ENCODE measurements around the gene ADPRM. TPM values are rescaled to one million over a fixed set of nuclear protein-coding genes. Genes with fewer than 3 reads are reported as not detected.

Gene ADPRM
- total and polyA plus RNA-seq, 11 donors = 2.1 to 7.2 (median 4.2) TPM

DNA sequence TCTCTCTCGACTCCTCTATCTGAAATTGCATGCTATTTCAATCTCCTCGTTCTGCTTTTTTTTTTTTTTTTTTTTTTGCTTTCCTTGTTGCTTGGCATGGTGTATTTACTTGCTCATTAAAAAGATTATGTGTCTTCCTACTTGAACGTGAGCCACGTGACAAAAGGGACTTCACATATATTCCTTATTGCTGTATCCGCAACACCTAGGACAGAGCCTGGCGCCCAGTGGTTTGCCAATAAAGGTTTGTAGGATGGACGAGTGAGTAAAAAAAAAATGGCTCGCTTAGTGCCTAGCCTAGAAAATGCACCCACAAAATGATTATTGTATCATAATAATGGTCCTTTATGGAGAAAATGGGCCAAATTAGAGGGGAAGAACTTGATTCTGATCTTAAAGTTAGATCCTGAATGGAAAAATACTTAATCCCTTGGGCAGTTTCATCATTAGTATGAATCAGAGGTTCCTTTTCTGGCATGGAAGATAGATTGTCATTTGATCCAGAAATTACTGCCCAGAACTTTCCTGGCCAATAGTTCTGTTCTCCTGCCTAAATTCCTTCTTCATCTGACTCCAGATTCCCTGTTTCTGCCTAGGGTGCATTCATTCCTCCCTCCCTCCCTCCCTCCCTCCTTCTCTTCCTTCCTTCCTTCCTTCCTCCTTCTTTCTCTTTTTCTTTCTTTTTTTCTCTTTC, 46.1 kb downstream of the ADPRM start:
- H3K9me3 ChIP-seq = no peaks in the 10 kb centered on the region
- H3K27me3 ChIP-seq = no peaks in the 10 kb centered on the region
- H3K4me1 ChIP-seq = peaks cover 0 to 6% (median 0%) of the 10 kb centered on the region in 12 donors
- TF ChIP-seq, protein P1, sequence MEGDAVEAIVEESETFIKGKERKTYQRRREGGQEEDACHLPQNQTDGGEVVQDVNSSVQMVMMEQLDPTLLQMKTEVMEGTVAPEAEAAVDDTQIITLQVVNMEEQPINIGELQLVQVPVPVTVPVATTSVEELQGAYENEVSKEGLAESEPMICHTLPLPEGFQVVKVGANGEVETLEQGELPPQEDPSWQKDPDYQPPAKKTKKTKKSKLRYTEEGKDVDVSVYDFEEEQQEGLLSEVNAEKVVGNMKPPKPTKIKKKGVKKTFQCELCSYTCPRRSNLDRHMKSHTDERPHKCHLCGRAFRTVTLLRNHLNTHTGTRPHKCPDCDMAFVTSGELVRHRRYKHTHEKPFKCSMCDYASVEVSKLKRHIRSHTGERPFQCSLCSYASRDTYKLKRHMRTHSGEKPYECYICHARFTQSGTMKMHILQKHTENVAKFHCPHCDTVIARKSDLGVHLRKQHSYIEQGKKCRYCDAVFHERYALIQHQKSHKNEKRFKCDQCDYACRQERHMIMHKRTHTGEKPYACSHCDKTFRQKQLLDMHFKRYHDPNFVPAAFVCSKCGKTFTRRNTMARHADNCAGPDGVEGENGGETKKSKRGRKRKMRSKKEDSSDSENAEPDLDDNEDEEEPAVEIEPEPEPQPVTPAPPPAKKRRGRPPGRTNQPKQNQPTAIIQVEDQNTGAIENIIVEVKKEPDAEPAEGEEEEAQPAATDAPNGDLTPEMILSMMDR (IDR thresholded peaks at IDR 0.05) = no peak
- TF ChIP-seq POLR2A (IDR thresholded peaks at IDR 0.05) = no peak
- ATAC-seq = peak in 2 of 4 donors; percentile 44 to 72
- intact Hi-C loops (cut with DNase I) = no loop called here
- H3K4me3 ChIP-seq = no peak overlapping the region
- WGBS, 4 donors = 73 to 82% (median 80%) methylated on average over 8 of the region's 8 CpGs
- H3K27ac ChIP-seq = peak overlapping the region in 2 of 12 donors; percentile 40 to 52
- no peak for DNase-seq
- no peaks in the 10 kb centered on the region for H3K36me3 ChIP-seq

DNA sequence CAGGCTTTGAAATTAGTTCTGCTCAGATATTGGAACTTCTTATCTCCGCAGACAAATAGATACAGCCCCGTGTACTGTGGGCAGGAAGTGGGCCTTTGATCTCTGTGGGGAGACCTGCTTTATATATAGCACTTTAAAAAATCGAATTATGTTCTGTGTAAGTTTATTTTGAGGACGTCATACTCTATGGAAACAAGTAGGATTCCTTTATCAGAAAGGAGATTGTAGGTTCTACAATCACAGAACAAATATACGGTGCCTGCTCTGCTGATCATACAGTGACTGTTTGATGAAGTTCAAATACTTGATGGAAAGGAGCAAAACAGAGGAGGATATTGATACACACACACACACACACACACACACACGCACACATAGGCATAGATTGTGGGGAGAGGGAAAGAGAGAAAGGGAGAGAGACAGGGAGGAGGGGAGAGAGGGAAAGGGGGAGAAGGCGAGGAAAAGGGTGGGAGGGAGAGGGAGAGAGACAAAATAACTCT, 47.2 kb downstream of the ADPRM start:
- H3K27me3 ChIP-seq = no peaks in the 10 kb centered on the region
- intact Hi-C loops (cut with DNase I) = no loop called here
- WGBS, 4 donors = 51 to 56% (median 53%) methylated on average over 7 of the region's 7 CpGs
- no peaks in the 10 kb centered on the region for H3K9me3 ChIP-seq
- no peak for TF ChIP-seq POLR2A (IDR thresholded peaks at IDR 0.05)
- TF ChIP-seq, protein P1 (IDR thresholded peaks at IDR 0.05) = no peak
- no peak overlapping the region for H3K4me3 ChIP-seq
- H3K36me3 ChIP-seq = no peaks in the 10 kb centered on the region
- no peak overlapping the region for H3K27ac ChIP-seq
- DNase-seq (no peak), ATAC-seq (no peak)
- H3K4me1 ChIP-seq = peaks cover 0 to 6% (median 0%) of the 10 kb centered on the region in 12 donors

DNA sequence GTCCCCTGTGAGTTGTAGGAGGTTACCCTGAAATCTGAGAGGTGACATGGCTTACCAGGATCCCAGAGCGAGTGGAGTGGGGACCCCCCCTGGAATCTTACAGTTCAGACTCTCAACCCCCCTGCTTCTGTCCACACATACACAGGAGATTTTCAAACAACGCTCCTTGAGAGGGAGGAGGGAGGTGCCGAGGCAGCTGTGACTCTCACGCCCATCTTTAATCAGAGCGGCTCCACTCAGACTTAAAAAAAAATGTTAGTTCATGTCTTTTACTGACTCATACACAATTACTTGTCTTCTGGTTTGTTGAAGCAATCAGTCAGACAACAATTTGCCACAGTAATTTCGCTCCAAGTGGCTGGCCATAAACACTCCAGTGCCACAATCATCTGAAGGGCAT, 47.8 kb downstream of the ADPRM start:
- Histone ChIP-seq H3K4me3 (no peak overlapping the region), H3K27ac (no peak overlapping the region), H3K36me3 (no peaks in the 10 kb centered on the region), H3K27me3 (no peaks in the 10 kb centered on the region), H3K4me1 (peaks cover 0 to 6% (median 0%) of the 10 kb centered on the region in 12 donors), H3K9me3 (no peaks in the 10 kb centered on the region)
- 64 to 71% (median 66%) methylated on average over 6 of the region's 6 CpGs for WGBS, 4 donors
- intact Hi-C loops (cut with DNase I) = no loop called here
- TF ChIP-seq, protein P1 (IDR thresholded peaks at IDR 0.05) = no peak
- no peak for TF ChIP-seq POLR2A (IDR thresholded peaks at IDR 0.05)
- ATAC-seq = peak in 1 of 4 donors; percentile 24
- no peak for DNase-seq

DNA sequence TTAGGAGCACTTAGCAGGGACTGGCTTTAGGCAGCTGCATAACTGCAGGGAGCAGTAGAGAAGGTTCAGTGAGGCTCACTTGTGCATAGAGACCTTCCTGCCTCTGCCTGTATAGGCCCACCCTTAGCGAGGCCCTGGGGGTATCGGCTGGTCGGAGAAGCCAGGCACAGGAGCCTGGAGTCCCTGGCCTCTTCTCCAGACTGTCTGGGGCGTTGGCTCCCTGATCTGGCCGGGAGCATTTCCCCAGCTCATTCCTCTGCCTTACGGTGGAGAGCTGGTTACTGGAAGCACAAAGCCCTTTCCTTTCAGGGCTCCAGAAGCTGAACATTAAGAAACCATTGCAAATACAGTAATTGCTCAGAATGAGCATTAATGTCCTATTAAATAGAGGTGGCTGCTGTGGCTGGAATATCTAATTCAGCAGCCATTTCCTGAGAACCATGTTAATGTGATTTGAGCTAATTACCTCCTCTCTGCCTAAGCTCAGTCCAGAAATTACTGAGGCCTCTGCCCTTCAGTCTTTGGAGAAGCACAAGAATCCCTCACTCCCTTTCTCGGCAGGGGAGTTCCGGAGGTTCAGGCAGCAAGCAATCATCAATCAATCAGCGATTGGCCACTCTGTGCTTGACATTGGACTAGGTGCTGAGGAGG, 51.3 kb downstream of the ADPRM start:
- Histone ChIP-seq H3K27ac (no peak overlapping the region), H3K4me1 (peaks cover 0 to 6% (median 0%) of the 10 kb centered on the region in 12 donors), H3K36me3 (no peaks in the 10 kb centered on the region), H3K4me3 (no peak overlapping the region), H3K27me3 (no peaks in the 10 kb centered on the region), H3K9me3 (no peaks in the 10 kb centered on the region)
- ATAC-seq = peak in 1 of 4 donors; percentile 18
- TF ChIP-seq, protein P1 (IDR thresholded peaks at IDR 0.05) = no peak
- TF ChIP-seq POLR2A (IDR thresholded peaks at IDR 0.05) = no peak
- intact Hi-C loops (cut with DNase I) = no loop called here
- WGBS, 4 donors = 52 to 58% (median 56%) methylated on average over 9 of the region's 9 CpGs
- DNase-seq = no peak

Data from heart left ventricle (tissue), 16 donors.